GM23338 (cell line): ENCODE data around the gene CTBP2. TPM values are rescaled to one million over a fixed set of nuclear protein-coding genes. Genes with fewer than 3 reads are reported as not detected.

Experiments used
- ATAC-seq: fragments of 200-7000 bp; cut with Tn5 transposase; 3 replicates; pipeline ENCODE4 v1.9.1; 2020
- DNase-seq: peaks from one replicate; pipeline ENCODE4 v3.0.0-alpha.2; 2015; ENCODE audit warnings: low spot score
- H2AFZ ChIP-seq: fragments of 200-600 bp; sonication (generic); 2 replicates; pipeline ENCODE4 v1.8.0; 2016; ENCODE audit warnings: antibody characterized with exemption, mild to moderate bottlenecking, moderate library complexity
- H3F3A ChIP-seq: fragments of 200-600 bp; sonication (generic); replicated peaks from 2 replicates; pipeline ENCODE4 v1.8.0; 2017; ENCODE audit warnings: antibody characterized with exemption, mixed run types, low read depth
- H3K27ac ChIP-seq: fragments of 200-600 bp; sonication (generic); 2 replicates; pipeline ENCODE4 v1.6.1; 2016; ENCODE audit warnings: low read depth
- H3K27me3 ChIP-seq: fragments of 200-600 bp; sonication (generic); 2 replicates; pipeline ENCODE4 v1.8.0; 2016; ENCODE audit warnings: mild to moderate bottlenecking, mixed run types, moderate library complexity; ENCODE audit not compliant: insufficient read depth
- H3K36me3 ChIP-seq: fragments of 200-600 bp; sonication (generic); 2 replicates; pipeline ENCODE4 v1.8.0; 2016; ENCODE audit warnings: mild to moderate bottlenecking; ENCODE audit not compliant: insufficient read depth
- H3K4me1 ChIP-seq: fragments of 200-600 bp; sonication (generic); 2 replicates; pipeline ENCODE4 v1.8.0; 2016; ENCODE audit warnings: mild to moderate bottlenecking, moderate library complexity; ENCODE audit not compliant: insufficient read depth
- H3K4me2 ChIP-seq: fragments of 200-600 bp; sonication (generic); 2 replicates; pipeline ENCODE4 v1.7.1; 2017; ENCODE audit warnings: mixed run types
- H3K4me3 ChIP-seq: fragments of 200-600 bp; sonication (generic); 2 replicates; pipeline ENCODE4 v1.6.1; 2016; ENCODE audit warnings: mixed run types
- H3K79me2 ChIP-seq: fragments of 200-600 bp; sonication (generic); replicated peaks from 2 replicates; pipeline ENCODE4 v1.8.0; 2017; ENCODE audit warnings: mild to moderate bottlenecking; ENCODE audit not compliant: insufficient read depth
- H3K9me2 ChIP-seq: fragments of 200-600 bp; sonication (generic); 2 replicates; pipeline ENCODE4 v1.8.0; 2017; ENCODE audit not compliant: insufficient read depth
- H4K20me1 ChIP-seq: fragments of 200-600 bp; sonication (generic); replicated peaks from 2 replicates; pipeline ENCODE4 v1.8.0; 2017; ENCODE audit warnings: mild to moderate bottlenecking; ENCODE audit not compliant: insufficient read depth
- H3K27ac Mint-ChIP-seq: 2 replicates; pipeline ENCODE4 v1.8.0; 2020; ENCODE audit warnings: inconsistent platforms, mild to moderate bottlenecking, moderate library complexity, mixed read lengths
- H3K27me3 Mint-ChIP-seq: 3 replicates; pipeline ENCODE4 v1.8.0; 2022; ENCODE audit warnings: low read depth, mild to moderate bottlenecking, moderate library complexity, mixed read lengths, inconsistent platforms; ENCODE audit not compliant: insufficient read depth, poor library complexity
- H3K36me3 Mint-ChIP-seq: 3 replicates; pipeline ENCODE4 v1.8.0; 2021; ENCODE audit warnings: low read depth, mild to moderate bottlenecking, inconsistent platforms, moderate library complexity, mixed read lengths
- H3K4me1 Mint-ChIP-seq: 3 replicates; pipeline ENCODE4 v1.8.0; 2020; ENCODE audit warnings: mild to moderate bottlenecking, inconsistent platforms, mixed read lengths
- H3K4me3 Mint-ChIP-seq: 3 replicates; pipeline ENCODE4 v1.8.0; 2021; ENCODE audit warnings: moderate library complexity, mild to moderate bottlenecking, inconsistent platforms, mixed read lengths
- H3K9me3 Mint-ChIP-seq: 3 replicates; pipeline ENCODE4 v1.8.0; 2020; ENCODE audit warnings: moderate library complexity, mild to moderate bottlenecking, inconsistent platforms, mixed read lengths
- CREB1 ChIP-seq: fragments of 250-450 bp; sonication (Bioruptor Pico); IDR thresholded peaks from 2 replicates; pipeline ENCODE4 v1.5.0; 2020; ENCODE audit warnings: low read depth, mild to moderate bottlenecking, moderate library complexity
- CTCF ChIP-seq, 2 experiments: fragments of 200-600 bp in 1 of 2; sonication (generic) in 1 of 2; conservative IDR thresholded peaks; 2 replicates each; pipeline versions ENCODE4 v1.5.1 to v1.6.1; 2016 to 2017; ENCODE audit warnings: antibody characterized with exemption in 2 of 2, low read depth in 2 of 2, mild to moderate bottlenecking in 2 of 2, moderate library complexity in 1 of 2
- EZH2 ChIP-seq: fragments of 200-600 bp; sonication (generic); IDR thresholded peaks from one replicate; pipeline ENCODE4 v1.8.0; 2017; ENCODE audit warnings: antibody characterized with exemption, mild to moderate bottlenecking, low read depth; ENCODE audit not compliant: unreplicated experiment
- EZH2phosphoT487 ChIP-seq: fragments of 200-600 bp; sonication (generic); IDR thresholded peaks from one replicate; pipeline ENCODE4 v1.8.1; 2018; ENCODE audit warnings: antibody characterized with exemption; ENCODE audit not compliant: unreplicated experiment
- JUNB ChIP-seq: IDR thresholded peaks from one replicate; pipeline ENCODE4 v1.6.1; 2016; ENCODE audit warnings: antibody characterized with exemption; ENCODE audit not compliant: unreplicated experiment
- NANOG ChIP-seq: IDR thresholded peaks from 2 replicates; pipeline ENCODE4 v1.6.1; 2016; ENCODE audit warnings: antibody characterized with exemption, borderline replicate concordance
- POLR2AphosphoS5 ChIP-seq: IDR thresholded peaks from 2 replicates; pipeline ENCODE4 v1.6.1; 2016; ENCODE audit warnings: antibody characterized with exemption, low read depth
- STAT1 ChIP-seq: IDR thresholded peaks from one replicate; pipeline ENCODE4 v1.6.1; 2016; ENCODE audit warnings: antibody characterized with exemption; ENCODE audit not compliant: unreplicated experiment
- ZNF114 ChIP-seq: fragments of 250-450 bp; sonication (Bioruptor Pico); IDR thresholded peaks from 2 replicates; pipeline ENCODE4 v1.5.0; 2020; ENCODE audit warnings: mild to moderate bottlenecking, moderate library complexity
- ZNF331 ChIP-seq: fragments of 250-450 bp; sonication (Bioruptor Pico); IDR thresholded peaks from 2 replicates; pipeline ENCODE4 v1.5.0; 2020; ENCODE audit warnings: low read depth, mild to moderate bottlenecking, moderate library complexity
- polyA plus RNA-seq: library from polyadenylated mRNA; unstranded; fragments of >200 nt; fragmentation: Nextera tagmentation; extraction: Ambion mirVana; gene quantifications from 2 replicates; pipeline ENCODE4 v1.2.1, GENCODE V29; 2016
- total RNA-seq: library from RNA; depleted of rRNA; stranded (reverse); fragments of >200 nt; shearing (Covaris generic); gene quantifications from 2 replicates; pipeline ENCODE4 v1.2.3, GENCODE V29; 2014
- TF ChIP-seq, protein P1 (sequence below): IDR thresholded peaks from 2 replicates; pipeline ENCODE4 v1.6.1; 2016; ENCODE audit warnings: antibody characterized with exemption
- TF ChIP-seq, protein P2 (sequence below): IDR thresholded peaks from one replicate; pipeline ENCODE4 v1.6.1; 2018; ENCODE audit warnings: antibody characterized with exemption; ENCODE audit not compliant: unreplicated experiment
- TF ChIP-seq, protein P3 (sequence below): fragments of 250-450 bp; sonication (Bioruptor Pico); IDR thresholded peaks from 2 replicates; pipeline ENCODE4 v1.5.0; 2020; ENCODE audit warnings: mild to moderate bottlenecking, moderate library complexity

The CTBP2 gene
- total and polyA plus RNA-seq, 2 experiments from 2014 or later, result 133 to 265 TPM

GRCh38 chr10:125209591-125210355, 49.4 kb upstream of the CTBP2 start:
- no peaks in the 10 kb centered on the region for H3F3A ChIP-seq
- Mint-ChIP-seq H3K27me3 (peaks cover 7% of the 10 kb centered on the region), H3K4me3 (no peak overlapping the region), H3K9me3 (no peaks in the 10 kb centered on the region; the same call in 2 of the 3 replicates), H3K27ac (no peak overlapping the region), H3K36me3 (no peaks in the 10 kb centered on the region), H3K4me1 (no peaks in the 10 kb centered on the region)
- 0 out of 2 replicates have a peak, but pooled peaks cover 6% of the 10 kb centered on the region for H3K9me2 ChIP-seq
- H3K36me3 ChIP-seq, result no peaks in the 10 kb centered on the region
- DNase-seq, result no peak
- no peak overlapping the region for H3K27ac ChIP-seq
- no peak overlapping the region for H3K4me3 ChIP-seq
- no peaks in the 10 kb centered on the region for H3K79me2 ChIP-seq
- peak overlapping the region; percentile 60; the same call in 1 of the 2 replicates for H2AFZ ChIP-seq
- H4K20me1 ChIP-seq, result no peaks in the 10 kb centered on the region
- no peaks in the 10 kb centered on the region for H3K4me1 ChIP-seq
- TF ChIP-seq ZNF114 (CRISPR knock-in tag) (no peak), POLR2AphosphoS5 (no peak), EZH2 (no peak), CTCF (conservative IDR thresholded peaks at IDR 0.05; ENCODE audit: low read depth in 2 of 2) (no peak), CREB1 (CRISPR knock-in tag) (no peak), JUNB (no peak), ZNF331 (CRISPR knock-in tag) (no peak), EZH2phosphoT487 (no peak), STAT1 (no peak), NANOG (no peak)
- TF ChIP-seq, protein P1, sequence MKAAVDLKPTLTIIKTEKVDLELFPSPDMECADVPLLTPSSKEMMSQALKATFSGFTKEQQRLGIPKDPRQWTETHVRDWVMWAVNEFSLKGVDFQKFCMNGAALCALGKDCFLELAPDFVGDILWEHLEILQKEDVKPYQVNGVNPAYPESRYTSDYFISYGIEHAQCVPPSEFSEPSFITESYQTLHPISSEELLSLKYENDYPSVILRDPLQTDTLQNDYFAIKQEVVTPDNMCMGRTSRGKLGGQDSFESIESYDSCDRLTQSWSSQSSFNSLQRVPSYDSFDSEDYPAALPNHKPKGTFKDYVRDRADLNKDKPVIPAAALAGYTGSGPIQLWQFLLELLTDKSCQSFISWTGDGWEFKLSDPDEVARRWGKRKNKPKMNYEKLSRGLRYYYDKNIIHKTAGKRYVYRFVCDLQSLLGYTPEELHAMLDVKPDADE, result no peak
- TF ChIP-seq, protein P2, sequence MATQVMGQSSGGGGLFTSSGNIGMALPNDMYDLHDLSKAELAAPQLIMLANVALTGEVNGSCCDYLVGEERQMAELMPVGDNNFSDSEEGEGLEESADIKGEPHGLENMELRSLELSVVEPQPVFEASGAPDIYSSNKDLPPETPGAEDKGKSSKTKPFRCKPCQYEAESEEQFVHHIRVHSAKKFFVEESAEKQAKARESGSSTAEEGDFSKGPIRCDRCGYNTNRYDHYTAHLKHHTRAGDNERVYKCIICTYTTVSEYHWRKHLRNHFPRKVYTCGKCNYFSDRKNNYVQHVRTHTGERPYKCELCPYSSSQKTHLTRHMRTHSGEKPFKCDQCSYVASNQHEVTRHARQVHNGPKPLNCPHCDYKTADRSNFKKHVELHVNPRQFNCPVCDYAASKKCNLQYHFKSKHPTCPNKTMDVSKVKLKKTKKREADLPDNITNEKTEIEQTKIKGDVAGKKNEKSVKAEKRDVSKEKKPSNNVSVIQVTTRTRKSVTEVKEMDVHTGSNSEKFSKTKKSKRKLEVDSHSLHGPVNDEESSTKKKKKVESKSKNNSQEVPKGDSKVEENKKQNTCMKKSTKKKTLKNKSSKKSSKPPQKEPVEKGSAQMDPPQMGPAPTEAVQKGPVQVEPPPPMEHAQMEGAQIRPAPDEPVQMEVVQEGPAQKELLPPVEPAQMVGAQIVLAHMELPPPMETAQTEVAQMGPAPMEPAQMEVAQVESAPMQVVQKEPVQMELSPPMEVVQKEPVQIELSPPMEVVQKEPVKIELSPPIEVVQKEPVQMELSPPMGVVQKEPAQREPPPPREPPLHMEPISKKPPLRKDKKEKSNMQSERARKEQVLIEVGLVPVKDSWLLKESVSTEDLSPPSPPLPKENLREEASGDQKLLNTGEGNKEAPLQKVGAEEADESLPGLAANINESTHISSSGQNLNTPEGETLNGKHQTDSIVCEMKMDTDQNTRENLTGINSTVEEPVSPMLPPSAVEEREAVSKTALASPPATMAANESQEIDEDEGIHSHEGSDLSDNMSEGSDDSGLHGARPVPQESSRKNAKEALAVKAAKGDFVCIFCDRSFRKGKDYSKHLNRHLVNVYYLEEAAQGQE, result no peak
- TF ChIP-seq, protein P3, sequence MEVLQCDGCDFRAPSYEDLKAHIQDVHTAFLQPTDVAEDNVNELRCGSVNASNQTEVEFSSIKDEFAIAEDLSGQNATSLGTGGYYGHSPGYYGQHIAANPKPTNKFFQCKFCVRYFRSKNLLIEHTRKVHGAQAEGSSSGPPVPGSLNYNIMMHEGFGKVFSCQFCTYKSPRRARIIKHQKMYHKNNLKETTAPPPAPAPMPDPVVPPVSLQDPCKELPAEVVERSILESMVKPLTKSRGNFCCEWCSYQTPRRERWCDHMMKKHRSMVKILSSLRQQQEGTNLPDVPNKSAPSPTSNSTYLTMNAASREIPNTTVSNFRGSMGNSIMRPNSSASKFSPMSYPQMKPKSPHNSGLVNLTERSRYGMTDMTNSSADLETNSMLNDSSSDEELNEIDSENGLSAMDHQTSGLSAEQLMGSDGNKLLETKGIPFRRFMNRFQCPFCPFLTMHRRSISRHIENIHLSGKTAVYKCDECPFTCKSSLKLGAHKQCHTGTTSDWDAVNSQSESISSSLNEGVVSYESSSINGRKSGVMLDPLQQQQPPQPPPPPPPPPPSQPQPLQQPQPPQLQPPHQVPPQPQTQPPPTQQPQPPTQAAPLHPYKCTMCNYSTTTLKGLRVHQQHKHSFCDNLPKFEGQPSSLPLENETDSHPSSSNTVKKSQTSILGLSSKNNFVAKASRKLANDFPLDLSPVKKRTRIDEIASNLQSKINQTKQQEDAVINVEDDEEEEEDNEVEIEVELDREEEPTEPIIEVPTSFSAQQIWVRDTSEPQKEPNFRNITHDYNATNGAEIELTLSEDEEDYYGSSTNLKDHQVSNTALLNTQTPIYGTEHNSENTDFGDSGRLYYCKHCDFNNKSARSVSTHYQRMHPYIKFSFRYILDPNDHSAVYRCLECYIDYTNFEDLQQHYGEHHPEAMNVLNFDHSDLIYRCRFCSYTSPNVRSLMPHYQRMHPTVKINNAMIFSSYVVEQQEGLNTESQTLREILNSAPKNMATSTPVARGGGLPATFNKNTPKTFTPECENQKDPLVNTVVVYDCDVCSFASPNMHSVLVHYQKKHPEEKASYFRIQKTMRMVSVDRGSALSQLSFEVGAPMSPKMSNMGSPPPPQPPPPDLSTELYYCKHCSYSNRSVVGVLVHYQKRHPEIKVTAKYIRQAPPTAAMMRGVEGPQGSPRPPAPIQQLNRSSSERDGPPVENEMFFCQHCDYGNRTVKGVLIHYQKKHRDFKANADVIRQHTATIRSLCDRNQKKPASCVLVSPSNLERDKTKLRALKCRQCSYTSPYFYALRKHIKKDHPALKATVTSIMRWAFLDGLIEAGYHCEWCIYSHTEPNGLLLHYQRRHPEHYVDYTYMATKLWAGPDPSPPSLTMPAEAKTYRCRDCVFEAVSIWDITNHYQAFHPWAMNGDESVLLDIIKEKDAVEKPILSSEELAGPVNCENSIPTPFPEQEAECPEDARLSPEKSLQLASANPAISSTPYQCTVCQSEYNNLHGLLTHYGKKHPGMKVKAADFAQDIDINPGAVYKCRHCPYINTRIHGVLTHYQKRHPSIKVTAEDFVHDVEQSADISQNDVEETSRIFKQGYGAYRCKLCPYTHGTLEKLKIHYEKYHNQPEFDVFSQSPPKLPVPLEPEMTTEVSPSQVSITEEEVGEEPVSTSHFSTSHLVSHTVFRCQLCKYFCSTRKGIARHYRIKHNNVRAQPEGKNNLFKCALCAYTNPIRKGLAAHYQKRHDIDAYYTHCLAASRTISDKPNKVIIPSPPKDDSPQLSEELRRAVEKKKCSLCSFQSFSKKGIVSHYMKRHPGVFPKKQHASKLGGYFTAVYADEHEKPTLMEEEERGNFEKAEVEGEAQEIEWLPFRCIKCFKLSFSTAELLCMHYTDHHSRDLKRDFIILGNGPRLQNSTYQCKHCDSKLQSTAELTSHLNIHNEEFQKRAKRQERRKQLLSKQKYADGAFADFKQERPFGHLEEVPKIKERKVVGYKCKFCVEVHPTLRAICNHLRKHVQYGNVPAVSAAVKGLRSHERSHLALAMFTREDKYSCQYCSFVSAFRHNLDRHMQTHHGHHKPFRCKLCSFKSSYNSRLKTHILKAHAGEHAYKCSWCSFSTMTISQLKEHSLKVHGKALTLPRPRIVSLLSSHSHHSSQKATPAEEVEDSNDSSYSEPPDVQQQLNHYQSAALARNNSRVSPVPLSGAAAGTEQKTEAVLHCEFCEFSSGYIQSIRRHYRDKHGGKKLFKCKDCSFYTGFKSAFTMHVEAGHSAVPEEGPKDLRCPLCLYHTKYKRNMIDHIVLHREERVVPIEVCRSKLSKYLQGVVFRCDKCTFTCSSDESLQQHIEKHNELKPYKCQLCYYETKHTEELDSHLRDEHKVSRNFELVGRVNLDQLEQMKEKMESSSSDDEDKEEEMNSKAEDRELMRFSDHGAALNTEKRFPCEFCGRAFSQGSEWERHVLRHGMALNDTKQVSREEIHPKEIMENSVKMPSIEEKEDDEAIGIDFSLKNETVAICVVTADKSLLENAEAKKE (CRISPR knock-in tag), result no peak
- H3K4me2 ChIP-seq, result no peak overlapping the region
- ATAC-seq, result no peak
- no peaks in the 10 kb centered on the region for H3K27me3 ChIP-seq
